GM23338 (cell line): Measurements from ENCODE around the gene KRT3. TPM values are rescaled to one million over a fixed set of nuclear protein-coding genes. Genes with fewer than 3 reads are reported as not detected.

Experiments used
- ATAC-seq: fragments of 200-7000 bp; cut with Tn5 transposase; 3 replicates; pipeline ENCODE4 v1.9.1; 2020
- DNase-seq: peaks from one replicate; pipeline ENCODE4 v3.0.0-alpha.2; 2015; ENCODE audit warnings: low spot score
- H2AFZ ChIP-seq: fragments of 200-600 bp; sonication (generic); 2 replicates; pipeline ENCODE4 v1.8.0; 2016; ENCODE audit warnings: antibody characterized with exemption, mild to moderate bottlenecking, moderate library complexity
- H3F3A ChIP-seq: fragments of 200-600 bp; sonication (generic); replicated peaks from 2 replicates; pipeline ENCODE4 v1.8.0; 2017; ENCODE audit warnings: antibody characterized with exemption, mixed run types, low read depth
- H3K27ac ChIP-seq: fragments of 200-600 bp; sonication (generic); 2 replicates; pipeline ENCODE4 v1.6.1; 2016; ENCODE audit warnings: low read depth
- H3K27me3 ChIP-seq: fragments of 200-600 bp; sonication (generic); 2 replicates; pipeline ENCODE4 v1.8.0; 2016; ENCODE audit warnings: mild to moderate bottlenecking, mixed run types, moderate library complexity; ENCODE audit not compliant: insufficient read depth
- H3K36me3 ChIP-seq: fragments of 200-600 bp; sonication (generic); 2 replicates; pipeline ENCODE4 v1.8.0; 2016; ENCODE audit warnings: mild to moderate bottlenecking; ENCODE audit not compliant: insufficient read depth
- H3K4me1 ChIP-seq: fragments of 200-600 bp; sonication (generic); 2 replicates; pipeline ENCODE4 v1.8.0; 2016; ENCODE audit warnings: mild to moderate bottlenecking, moderate library complexity; ENCODE audit not compliant: insufficient read depth
- H3K4me2 ChIP-seq: fragments of 200-600 bp; sonication (generic); 2 replicates; pipeline ENCODE4 v1.7.1; 2017; ENCODE audit warnings: mixed run types
- H3K4me3 ChIP-seq: fragments of 200-600 bp; sonication (generic); 2 replicates; pipeline ENCODE4 v1.6.1; 2016; ENCODE audit warnings: mixed run types
- H3K79me2 ChIP-seq: fragments of 200-600 bp; sonication (generic); replicated peaks from 2 replicates; pipeline ENCODE4 v1.8.0; 2017; ENCODE audit warnings: mild to moderate bottlenecking; ENCODE audit not compliant: insufficient read depth
- H3K9me2 ChIP-seq: fragments of 200-600 bp; sonication (generic); 2 replicates; pipeline ENCODE4 v1.8.0; 2017; ENCODE audit not compliant: insufficient read depth
- H4K20me1 ChIP-seq: fragments of 200-600 bp; sonication (generic); replicated peaks from 2 replicates; pipeline ENCODE4 v1.8.0; 2017; ENCODE audit warnings: mild to moderate bottlenecking; ENCODE audit not compliant: insufficient read depth
- H3K27ac Mint-ChIP-seq: 2 replicates; pipeline ENCODE4 v1.8.0; 2020; ENCODE audit warnings: inconsistent platforms, mild to moderate bottlenecking, moderate library complexity, mixed read lengths
- H3K27me3 Mint-ChIP-seq: 3 replicates; pipeline ENCODE4 v1.8.0; 2022; ENCODE audit warnings: low read depth, mild to moderate bottlenecking, moderate library complexity, mixed read lengths, inconsistent platforms; ENCODE audit not compliant: insufficient read depth, poor library complexity
- H3K36me3 Mint-ChIP-seq: 3 replicates; pipeline ENCODE4 v1.8.0; 2021; ENCODE audit warnings: low read depth, mild to moderate bottlenecking, inconsistent platforms, moderate library complexity, mixed read lengths
- H3K4me1 Mint-ChIP-seq: 3 replicates; pipeline ENCODE4 v1.8.0; 2020; ENCODE audit warnings: mild to moderate bottlenecking, inconsistent platforms, mixed read lengths
- H3K4me3 Mint-ChIP-seq: 3 replicates; pipeline ENCODE4 v1.8.0; 2021; ENCODE audit warnings: moderate library complexity, mild to moderate bottlenecking, inconsistent platforms, mixed read lengths
- H3K9me3 Mint-ChIP-seq: 3 replicates; pipeline ENCODE4 v1.8.0; 2020; ENCODE audit warnings: moderate library complexity, mild to moderate bottlenecking, inconsistent platforms, mixed read lengths
- CREB1 ChIP-seq: fragments of 250-450 bp; sonication (Bioruptor Pico); IDR thresholded peaks from 2 replicates; pipeline ENCODE4 v1.5.0; 2020; ENCODE audit warnings: low read depth, mild to moderate bottlenecking, moderate library complexity
- EZH2phosphoT487 ChIP-seq: fragments of 200-600 bp; sonication (generic); IDR thresholded peaks from one replicate; pipeline ENCODE4 v1.8.1; 2018; ENCODE audit warnings: antibody characterized with exemption; ENCODE audit not compliant: unreplicated experiment
- JUNB ChIP-seq: IDR thresholded peaks from one replicate; pipeline ENCODE4 v1.6.1; 2016; ENCODE audit warnings: antibody characterized with exemption; ENCODE audit not compliant: unreplicated experiment
- NANOG ChIP-seq: IDR thresholded peaks from 2 replicates; pipeline ENCODE4 v1.6.1; 2016; ENCODE audit warnings: antibody characterized with exemption, borderline replicate concordance
- POLR2AphosphoS5 ChIP-seq: IDR thresholded peaks from 2 replicates; pipeline ENCODE4 v1.6.1; 2016; ENCODE audit warnings: antibody characterized with exemption, low read depth
- STAT1 ChIP-seq: IDR thresholded peaks from one replicate; pipeline ENCODE4 v1.6.1; 2016; ENCODE audit warnings: antibody characterized with exemption; ENCODE audit not compliant: unreplicated experiment
- ZNF114 ChIP-seq: fragments of 250-450 bp; sonication (Bioruptor Pico); IDR thresholded peaks from 2 replicates; pipeline ENCODE4 v1.5.0; 2020; ENCODE audit warnings: mild to moderate bottlenecking, moderate library complexity
- ZNF331 ChIP-seq: fragments of 250-450 bp; sonication (Bioruptor Pico); IDR thresholded peaks from 2 replicates; pipeline ENCODE4 v1.5.0; 2020; ENCODE audit warnings: low read depth, mild to moderate bottlenecking, moderate library complexity
- polyA plus RNA-seq: library from polyadenylated mRNA; unstranded; fragments of >200 nt; fragmentation: Nextera tagmentation; extraction: Ambion mirVana; gene quantifications from 2 replicates; pipeline ENCODE4 v1.2.1, GENCODE V29; 2016
- total RNA-seq: library from RNA; depleted of rRNA; stranded (reverse); fragments of >200 nt; shearing (Covaris generic); gene quantifications from 2 replicates; pipeline ENCODE4 v1.2.3, GENCODE V29; 2014
- TF ChIP-seq, protein P1 (sequence below): IDR thresholded peaks from one replicate; pipeline ENCODE4 v1.6.1; 2018; ENCODE audit warnings: antibody characterized with exemption; ENCODE audit not compliant: unreplicated experiment
- TF ChIP-seq, protein P2 (sequence below): IDR thresholded peaks from 2 replicates; pipeline ENCODE4 v1.6.1; 2016; ENCODE audit warnings: antibody characterized with exemption
- TF ChIP-seq, protein P3 (sequence below): fragments of 250-450 bp; sonication (Bioruptor Pico); IDR thresholded peaks from 2 replicates; pipeline ENCODE4 v1.5.0; 2020; ENCODE audit warnings: mild to moderate bottlenecking, moderate library complexity
- TF ChIP-seq, protein P4 (sequence below), 2 experiments: fragments of 200-600 bp in 1 of 2; sonication (generic) in 1 of 2; conservative IDR thresholded peaks; 2 replicates each; pipeline versions ENCODE4 v1.5.1 to v1.6.1; 2016 to 2017; ENCODE audit warnings: antibody characterized with exemption in 2 of 2, low read depth in 2 of 2, mild to moderate bottlenecking in 2 of 2, moderate library complexity in 1 of 2

Gene KRT3
- total and polyA plus RNA-seq, 2 experiments from 2014 or later = not detected

DNA sequence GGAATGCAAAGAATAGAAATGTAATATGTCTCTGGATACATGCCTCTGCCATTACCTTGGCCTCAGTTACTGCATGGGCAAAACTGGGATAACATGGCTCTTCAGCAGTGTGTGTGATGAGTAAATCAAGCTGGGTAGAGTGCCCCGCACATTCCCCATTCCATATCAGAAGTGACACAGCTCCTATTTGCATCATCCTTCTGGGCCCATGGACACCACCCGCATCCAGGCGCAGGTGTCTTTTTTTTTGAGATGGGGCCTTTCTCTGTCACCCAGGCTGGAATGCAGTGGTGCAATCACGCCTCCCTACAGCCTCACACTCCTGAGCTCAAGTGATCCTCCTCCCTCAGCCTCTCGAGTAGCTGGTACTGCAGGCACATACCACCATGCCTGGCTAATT, 50.4 kb downstream of the KRT3 start:
- Histone ChIP-seq H3F3A (no peaks in the 10 kb centered on the region), H2AFZ (no peak overlapping the region), H3K27ac (no peak overlapping the region), H3K9me2 (0 out of 2 replicates have a peak, but pooled peaks cover 13% of the 10 kb centered on the region), H3K4me1 (no peaks in the 10 kb centered on the region), H3K4me2 (no peak overlapping the region), H3K36me3 (no peaks in the 10 kb centered on the region), H4K20me1 (no peaks in the 10 kb centered on the region), H3K79me2 (no peaks in the 10 kb centered on the region), H3K4me3 (no peak overlapping the region), H3K27me3 (no peaks in the 10 kb centered on the region)
- H3K36me3 Mint-ChIP-seq = no peaks in the 10 kb centered on the region; the same call in 2 of the 3 replicates
- peaks cover 7% of the 10 kb centered on the region for H3K27me3 Mint-ChIP-seq
- TF ChIP-seq JUNB = no peak
- TF ChIP-seq POLR2AphosphoS5 = no peak
- no peak for TF ChIP-seq NANOG
- TF ChIP-seq, protein P1, sequence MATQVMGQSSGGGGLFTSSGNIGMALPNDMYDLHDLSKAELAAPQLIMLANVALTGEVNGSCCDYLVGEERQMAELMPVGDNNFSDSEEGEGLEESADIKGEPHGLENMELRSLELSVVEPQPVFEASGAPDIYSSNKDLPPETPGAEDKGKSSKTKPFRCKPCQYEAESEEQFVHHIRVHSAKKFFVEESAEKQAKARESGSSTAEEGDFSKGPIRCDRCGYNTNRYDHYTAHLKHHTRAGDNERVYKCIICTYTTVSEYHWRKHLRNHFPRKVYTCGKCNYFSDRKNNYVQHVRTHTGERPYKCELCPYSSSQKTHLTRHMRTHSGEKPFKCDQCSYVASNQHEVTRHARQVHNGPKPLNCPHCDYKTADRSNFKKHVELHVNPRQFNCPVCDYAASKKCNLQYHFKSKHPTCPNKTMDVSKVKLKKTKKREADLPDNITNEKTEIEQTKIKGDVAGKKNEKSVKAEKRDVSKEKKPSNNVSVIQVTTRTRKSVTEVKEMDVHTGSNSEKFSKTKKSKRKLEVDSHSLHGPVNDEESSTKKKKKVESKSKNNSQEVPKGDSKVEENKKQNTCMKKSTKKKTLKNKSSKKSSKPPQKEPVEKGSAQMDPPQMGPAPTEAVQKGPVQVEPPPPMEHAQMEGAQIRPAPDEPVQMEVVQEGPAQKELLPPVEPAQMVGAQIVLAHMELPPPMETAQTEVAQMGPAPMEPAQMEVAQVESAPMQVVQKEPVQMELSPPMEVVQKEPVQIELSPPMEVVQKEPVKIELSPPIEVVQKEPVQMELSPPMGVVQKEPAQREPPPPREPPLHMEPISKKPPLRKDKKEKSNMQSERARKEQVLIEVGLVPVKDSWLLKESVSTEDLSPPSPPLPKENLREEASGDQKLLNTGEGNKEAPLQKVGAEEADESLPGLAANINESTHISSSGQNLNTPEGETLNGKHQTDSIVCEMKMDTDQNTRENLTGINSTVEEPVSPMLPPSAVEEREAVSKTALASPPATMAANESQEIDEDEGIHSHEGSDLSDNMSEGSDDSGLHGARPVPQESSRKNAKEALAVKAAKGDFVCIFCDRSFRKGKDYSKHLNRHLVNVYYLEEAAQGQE = no peak
- no peak for TF ChIP-seq EZH2phosphoT487
- TF ChIP-seq, protein P2, sequence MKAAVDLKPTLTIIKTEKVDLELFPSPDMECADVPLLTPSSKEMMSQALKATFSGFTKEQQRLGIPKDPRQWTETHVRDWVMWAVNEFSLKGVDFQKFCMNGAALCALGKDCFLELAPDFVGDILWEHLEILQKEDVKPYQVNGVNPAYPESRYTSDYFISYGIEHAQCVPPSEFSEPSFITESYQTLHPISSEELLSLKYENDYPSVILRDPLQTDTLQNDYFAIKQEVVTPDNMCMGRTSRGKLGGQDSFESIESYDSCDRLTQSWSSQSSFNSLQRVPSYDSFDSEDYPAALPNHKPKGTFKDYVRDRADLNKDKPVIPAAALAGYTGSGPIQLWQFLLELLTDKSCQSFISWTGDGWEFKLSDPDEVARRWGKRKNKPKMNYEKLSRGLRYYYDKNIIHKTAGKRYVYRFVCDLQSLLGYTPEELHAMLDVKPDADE = no peak
- TF ChIP-seq, protein P3, sequence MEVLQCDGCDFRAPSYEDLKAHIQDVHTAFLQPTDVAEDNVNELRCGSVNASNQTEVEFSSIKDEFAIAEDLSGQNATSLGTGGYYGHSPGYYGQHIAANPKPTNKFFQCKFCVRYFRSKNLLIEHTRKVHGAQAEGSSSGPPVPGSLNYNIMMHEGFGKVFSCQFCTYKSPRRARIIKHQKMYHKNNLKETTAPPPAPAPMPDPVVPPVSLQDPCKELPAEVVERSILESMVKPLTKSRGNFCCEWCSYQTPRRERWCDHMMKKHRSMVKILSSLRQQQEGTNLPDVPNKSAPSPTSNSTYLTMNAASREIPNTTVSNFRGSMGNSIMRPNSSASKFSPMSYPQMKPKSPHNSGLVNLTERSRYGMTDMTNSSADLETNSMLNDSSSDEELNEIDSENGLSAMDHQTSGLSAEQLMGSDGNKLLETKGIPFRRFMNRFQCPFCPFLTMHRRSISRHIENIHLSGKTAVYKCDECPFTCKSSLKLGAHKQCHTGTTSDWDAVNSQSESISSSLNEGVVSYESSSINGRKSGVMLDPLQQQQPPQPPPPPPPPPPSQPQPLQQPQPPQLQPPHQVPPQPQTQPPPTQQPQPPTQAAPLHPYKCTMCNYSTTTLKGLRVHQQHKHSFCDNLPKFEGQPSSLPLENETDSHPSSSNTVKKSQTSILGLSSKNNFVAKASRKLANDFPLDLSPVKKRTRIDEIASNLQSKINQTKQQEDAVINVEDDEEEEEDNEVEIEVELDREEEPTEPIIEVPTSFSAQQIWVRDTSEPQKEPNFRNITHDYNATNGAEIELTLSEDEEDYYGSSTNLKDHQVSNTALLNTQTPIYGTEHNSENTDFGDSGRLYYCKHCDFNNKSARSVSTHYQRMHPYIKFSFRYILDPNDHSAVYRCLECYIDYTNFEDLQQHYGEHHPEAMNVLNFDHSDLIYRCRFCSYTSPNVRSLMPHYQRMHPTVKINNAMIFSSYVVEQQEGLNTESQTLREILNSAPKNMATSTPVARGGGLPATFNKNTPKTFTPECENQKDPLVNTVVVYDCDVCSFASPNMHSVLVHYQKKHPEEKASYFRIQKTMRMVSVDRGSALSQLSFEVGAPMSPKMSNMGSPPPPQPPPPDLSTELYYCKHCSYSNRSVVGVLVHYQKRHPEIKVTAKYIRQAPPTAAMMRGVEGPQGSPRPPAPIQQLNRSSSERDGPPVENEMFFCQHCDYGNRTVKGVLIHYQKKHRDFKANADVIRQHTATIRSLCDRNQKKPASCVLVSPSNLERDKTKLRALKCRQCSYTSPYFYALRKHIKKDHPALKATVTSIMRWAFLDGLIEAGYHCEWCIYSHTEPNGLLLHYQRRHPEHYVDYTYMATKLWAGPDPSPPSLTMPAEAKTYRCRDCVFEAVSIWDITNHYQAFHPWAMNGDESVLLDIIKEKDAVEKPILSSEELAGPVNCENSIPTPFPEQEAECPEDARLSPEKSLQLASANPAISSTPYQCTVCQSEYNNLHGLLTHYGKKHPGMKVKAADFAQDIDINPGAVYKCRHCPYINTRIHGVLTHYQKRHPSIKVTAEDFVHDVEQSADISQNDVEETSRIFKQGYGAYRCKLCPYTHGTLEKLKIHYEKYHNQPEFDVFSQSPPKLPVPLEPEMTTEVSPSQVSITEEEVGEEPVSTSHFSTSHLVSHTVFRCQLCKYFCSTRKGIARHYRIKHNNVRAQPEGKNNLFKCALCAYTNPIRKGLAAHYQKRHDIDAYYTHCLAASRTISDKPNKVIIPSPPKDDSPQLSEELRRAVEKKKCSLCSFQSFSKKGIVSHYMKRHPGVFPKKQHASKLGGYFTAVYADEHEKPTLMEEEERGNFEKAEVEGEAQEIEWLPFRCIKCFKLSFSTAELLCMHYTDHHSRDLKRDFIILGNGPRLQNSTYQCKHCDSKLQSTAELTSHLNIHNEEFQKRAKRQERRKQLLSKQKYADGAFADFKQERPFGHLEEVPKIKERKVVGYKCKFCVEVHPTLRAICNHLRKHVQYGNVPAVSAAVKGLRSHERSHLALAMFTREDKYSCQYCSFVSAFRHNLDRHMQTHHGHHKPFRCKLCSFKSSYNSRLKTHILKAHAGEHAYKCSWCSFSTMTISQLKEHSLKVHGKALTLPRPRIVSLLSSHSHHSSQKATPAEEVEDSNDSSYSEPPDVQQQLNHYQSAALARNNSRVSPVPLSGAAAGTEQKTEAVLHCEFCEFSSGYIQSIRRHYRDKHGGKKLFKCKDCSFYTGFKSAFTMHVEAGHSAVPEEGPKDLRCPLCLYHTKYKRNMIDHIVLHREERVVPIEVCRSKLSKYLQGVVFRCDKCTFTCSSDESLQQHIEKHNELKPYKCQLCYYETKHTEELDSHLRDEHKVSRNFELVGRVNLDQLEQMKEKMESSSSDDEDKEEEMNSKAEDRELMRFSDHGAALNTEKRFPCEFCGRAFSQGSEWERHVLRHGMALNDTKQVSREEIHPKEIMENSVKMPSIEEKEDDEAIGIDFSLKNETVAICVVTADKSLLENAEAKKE = no peak
- TF ChIP-seq CREB1 (CRISPR knock-in tag) = no peak
- TF ChIP-seq, protein P4, sequence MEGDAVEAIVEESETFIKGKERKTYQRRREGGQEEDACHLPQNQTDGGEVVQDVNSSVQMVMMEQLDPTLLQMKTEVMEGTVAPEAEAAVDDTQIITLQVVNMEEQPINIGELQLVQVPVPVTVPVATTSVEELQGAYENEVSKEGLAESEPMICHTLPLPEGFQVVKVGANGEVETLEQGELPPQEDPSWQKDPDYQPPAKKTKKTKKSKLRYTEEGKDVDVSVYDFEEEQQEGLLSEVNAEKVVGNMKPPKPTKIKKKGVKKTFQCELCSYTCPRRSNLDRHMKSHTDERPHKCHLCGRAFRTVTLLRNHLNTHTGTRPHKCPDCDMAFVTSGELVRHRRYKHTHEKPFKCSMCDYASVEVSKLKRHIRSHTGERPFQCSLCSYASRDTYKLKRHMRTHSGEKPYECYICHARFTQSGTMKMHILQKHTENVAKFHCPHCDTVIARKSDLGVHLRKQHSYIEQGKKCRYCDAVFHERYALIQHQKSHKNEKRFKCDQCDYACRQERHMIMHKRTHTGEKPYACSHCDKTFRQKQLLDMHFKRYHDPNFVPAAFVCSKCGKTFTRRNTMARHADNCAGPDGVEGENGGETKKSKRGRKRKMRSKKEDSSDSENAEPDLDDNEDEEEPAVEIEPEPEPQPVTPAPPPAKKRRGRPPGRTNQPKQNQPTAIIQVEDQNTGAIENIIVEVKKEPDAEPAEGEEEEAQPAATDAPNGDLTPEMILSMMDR (conservative IDR thresholded peaks at IDR 0.05; ENCODE audit: low read depth in 2 of 2) = no peak
- TF ChIP-seq ZNF114 (CRISPR knock-in tag) = no peak
- TF ChIP-seq ZNF331 = no peak
- TF ChIP-seq STAT1 = no peak
- no peak for ATAC-seq
- no peak overlapping the region for H3K4me3 Mint-ChIP-seq
- H3K27ac Mint-ChIP-seq = no peak overlapping the region
- H3K9me3 Mint-ChIP-seq = no peaks in the 10 kb centered on the region
- no peak for DNase-seq
- H3K4me1 Mint-ChIP-seq = peaks cover 6% of the 10 kb centered on the region; the same call in 1 of the 3 replicates
